ENCODE measurements around the gene CFAP46.

Gene CFAP46

GRCh38 chr10:132942101-132943057 lies at the start of gene CFAP46:
TSS of gene CFAP46 (minus strand) at chr10:132942570. CDS start at chr10:132942484, 86 bp downstream.
- no peak for DNase-seq (ENCODE audit: low read depth)

GRCh38 chr10:132991706-132992432 lies 49.5 kb upstream of the CFAP46 start:
- DNase-seq (ENCODE audit: low read depth): no peak

- no peak for DNase-seq (ENCODE audit: low read depth)
Observed at GRCh38 chr10:132990684-132991545, 48.5 kb upstream of the CFAP46 start.

GRCh38 chr10:132989476-132990415 lies 47.4 kb upstream of the CFAP46 start:
- DNase-seq (ENCODE audit: low read depth): no peak

- no peak for DNase-seq (ENCODE audit: low read depth)
Observed at GRCh38 chr10:132988988-132989387, 46.6 kb upstream of the CFAP46 start.

- DNase-seq (ENCODE audit: low read depth): peak; percentile 91
Observed at GRCh38 chr10:132987671-132988571, 45.6 kb upstream of the CFAP46 start.

GRCh38 chr10:132986978-132987377 lies 44.6 kb upstream of the CFAP46 start:
- no peak for DNase-seq (ENCODE audit: low read depth)

GRCh38 chr10:132986576-132986975 lies 44.2 kb upstream of the CFAP46 start:
- no peak for DNase-seq (ENCODE audit: low read depth)

- DNase-seq (ENCODE audit: low read depth): no peak
Observed at GRCh38 chr10:132986076-132986475, 43.7 kb upstream of the CFAP46 start.

- DNase-seq (ENCODE audit: low read depth): no peak
Observed at GRCh38 chr10:132985546-132985900, 43.2 kb upstream of the CFAP46 start.

GRCh38 chr10:132984801-132985545 lies 42.6 kb upstream of the CFAP46 start:
- DNase-seq (ENCODE audit: low read depth): no peak

GRCh38 chr10:132984008-132984295 lies 41.6 kb upstream of the CFAP46 start:
- DNase-seq (ENCODE audit: low read depth): no peak

- no peak for DNase-seq (ENCODE audit: low read depth)
Observed at GRCh38 chr10:132983252-132984007, 41.1 kb upstream of the CFAP46 start.

GRCh38 chr10:132982301-132982989 lies 40.1 kb upstream of the CFAP46 start:
- no peak for DNase-seq (ENCODE audit: low read depth)

- DNase-seq (ENCODE audit: low read depth): no peak
Observed at GRCh38 chr10:132981746-132982145, 39.4 kb upstream of the CFAP46 start.

- no peak for DNase-seq (ENCODE audit: low read depth)
Observed at GRCh38 chr10:132981173-132981555, 38.8 kb upstream of the CFAP46 start.

GRCh38 chr10:132980426-132981172 lies 38.2 kb upstream of the CFAP46 start:
- no peak for DNase-seq (ENCODE audit: low read depth)

Data from fibroblast of the conjunctiva (primary cell).